ENCODE results near the gene PXYLP1.
"Not testable (repeated sequence)": the region's sequence is repeated elsewhere in the genome, so short reads cannot be mapped to it uniquely, and the experiment has no call there.

PXYLP1 gene

DNA sequence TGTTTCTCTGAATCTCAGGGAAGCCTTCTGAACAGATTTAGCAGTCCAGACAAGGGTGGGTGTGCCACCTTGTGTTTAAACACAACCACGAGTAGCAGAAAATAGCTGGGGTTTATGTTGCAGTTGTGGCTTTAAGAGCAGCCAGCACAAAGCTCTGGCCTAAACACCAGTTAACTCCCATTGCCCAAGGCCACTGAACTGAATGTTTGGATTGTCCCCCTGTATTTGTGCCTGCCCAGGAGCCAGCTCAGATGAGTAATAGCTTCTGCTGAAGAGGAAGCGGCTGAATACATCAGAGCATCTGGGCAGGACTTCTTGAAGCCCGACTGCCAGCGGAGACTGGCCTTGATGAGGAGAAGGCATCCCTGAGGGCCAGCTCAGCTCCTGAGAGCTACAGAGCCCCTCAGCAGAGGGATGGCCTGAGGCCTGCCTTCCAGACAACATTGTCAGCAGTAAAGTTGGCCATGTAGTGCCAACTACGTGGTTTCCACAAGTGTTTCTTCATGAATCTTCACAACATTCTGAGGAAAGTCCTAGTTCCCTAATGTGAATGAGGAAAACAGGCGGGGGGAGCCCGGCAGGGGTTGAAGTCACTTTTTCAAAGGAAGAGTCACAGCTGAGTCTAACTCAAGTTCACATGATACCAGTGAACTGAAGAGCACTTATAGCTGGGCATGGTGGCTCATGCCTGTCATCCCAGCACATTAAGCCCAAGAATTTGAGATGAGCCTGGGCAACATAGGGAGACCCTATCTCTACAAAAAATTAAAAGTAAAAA, 70.9 kb downstream of the PXYLP1 start:
- DNase-seq = no peak

- peak; percentile 24 to 44 for DNase-seq
These were observed 72.0 kb downstream of the PXYLP1 start for GRCh38 chr3:141303481-141304223.

- DNase-seq = no peak
These were observed 73.8 kb downstream of the PXYLP1 start for GRCh38 chr3:141305436-141305835.

- DNase-seq = no peak
These were observed 74.7 kb downstream of the PXYLP1 start for GRCh38 chr3:141306276-141306675.

DNA sequence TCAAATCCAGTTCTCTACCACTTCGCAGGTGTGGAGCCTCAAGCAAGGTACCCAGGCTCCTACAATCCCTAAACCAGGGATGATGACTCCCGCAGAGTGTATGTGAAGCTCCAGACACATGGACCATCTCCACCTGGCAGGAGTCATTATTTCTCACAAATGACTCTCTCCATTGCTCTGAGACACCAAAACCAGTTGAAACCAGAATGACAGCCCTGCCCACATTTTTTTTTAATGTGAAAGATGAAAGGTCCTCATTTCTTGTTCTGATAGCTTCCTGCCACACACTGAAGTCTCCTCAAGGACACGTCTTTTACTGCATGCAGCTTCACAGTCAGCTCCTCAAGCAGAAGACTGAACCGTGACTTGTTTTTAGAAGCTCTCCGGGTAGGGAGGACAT, 75.3 kb downstream of the PXYLP1 start:
- no peak for DNase-seq

DNA sequence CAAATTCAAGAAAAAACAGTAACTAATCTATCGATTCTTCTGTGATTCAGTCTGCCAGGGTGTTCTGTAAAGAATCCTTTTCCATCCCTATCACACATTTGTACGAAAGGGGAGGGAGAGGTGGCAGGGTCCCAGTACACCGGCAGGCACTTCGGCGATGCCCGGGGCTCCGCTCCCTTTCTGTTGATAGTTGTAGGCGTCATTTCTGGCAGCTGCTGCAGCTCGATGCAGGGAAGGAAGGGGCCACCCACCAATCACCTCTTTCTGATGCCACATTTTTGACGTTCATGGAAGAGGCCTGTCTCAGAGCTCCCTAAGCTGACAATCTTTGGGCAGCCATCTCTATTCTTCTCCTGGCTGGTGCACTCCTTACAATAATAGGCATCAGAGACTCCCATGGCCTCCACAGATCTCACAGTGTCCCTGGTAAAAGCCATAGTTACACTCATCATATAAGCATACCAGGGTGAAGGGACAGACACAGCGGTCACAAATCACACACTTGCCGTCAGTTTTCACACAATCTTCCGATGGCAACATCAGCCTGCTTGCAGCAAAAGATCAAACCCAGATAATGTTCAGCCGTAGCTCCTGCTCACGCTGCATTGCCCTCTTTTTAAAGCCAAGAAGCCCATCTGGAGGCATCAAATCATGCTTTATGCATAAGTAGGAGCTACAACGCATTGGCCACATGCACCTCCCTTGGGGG, 75.9 kb downstream of the PXYLP1 start:
- no peak for DNase-seq

- DNase-seq = peak; percentile 55
These were observed 77.1 kb downstream of the PXYLP1 start for GRCh38 chr3:141308588-141309218.

DNA sequence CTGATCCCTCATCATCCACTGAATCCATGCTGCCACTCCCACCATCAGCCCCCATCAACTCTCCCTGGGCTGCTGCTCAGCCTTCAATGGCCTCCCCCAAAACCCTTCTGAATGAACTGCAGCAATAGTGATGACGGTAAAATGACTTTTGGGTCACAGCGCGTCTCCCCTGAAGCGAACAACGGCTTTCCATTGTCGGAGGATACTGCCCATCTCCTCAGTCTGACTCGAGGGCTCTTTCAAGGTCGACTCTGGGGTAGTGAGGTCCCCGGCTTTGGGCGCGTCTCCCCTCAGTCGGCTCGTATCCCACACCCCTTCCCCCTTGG, 79.5 kb downstream of the PXYLP1 start:
- DNase-seq = no peak

DNA sequence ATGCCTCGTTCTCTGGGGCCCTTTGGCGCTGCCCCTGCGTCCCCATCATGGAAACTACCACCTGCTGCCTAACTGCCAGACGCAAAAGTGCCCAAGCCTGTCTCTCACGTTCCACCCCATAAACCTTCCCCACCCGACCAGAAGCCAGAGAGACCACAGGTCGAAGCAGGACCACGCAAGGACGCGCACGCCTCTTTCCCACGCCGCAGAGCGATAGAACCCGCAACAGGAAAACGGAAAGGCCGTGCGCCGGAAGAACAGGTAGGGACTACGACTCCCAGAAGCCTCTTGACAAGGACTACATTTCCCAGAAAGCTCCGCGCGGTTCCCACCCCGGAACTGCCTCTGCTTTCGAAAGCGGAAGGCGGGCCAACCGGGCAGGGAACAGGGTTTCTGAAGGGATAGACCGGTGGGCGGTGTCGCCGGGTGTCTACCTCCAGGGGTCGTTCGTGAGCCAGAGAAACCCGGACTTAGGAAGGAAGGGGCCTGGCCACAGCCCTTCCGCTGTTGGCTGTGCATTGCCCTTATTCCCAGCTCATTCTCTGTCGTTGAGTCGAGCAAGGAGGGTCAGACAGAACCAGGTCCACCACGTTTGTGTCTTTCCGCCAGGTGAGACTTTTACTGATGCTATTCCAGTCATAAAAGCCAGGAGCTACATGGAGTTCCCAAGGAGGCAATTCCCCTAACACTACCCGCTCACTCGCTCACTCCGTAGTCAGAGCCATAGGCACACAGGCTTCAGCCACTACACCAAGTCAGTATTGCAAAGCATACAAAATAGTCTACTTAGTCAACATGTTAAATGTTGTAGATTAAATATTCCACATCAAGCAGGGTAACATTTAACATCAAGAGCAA, 80.1 kb downstream of the PXYLP1 start:
- DNase-seq = peak; percentile 96

DNA sequence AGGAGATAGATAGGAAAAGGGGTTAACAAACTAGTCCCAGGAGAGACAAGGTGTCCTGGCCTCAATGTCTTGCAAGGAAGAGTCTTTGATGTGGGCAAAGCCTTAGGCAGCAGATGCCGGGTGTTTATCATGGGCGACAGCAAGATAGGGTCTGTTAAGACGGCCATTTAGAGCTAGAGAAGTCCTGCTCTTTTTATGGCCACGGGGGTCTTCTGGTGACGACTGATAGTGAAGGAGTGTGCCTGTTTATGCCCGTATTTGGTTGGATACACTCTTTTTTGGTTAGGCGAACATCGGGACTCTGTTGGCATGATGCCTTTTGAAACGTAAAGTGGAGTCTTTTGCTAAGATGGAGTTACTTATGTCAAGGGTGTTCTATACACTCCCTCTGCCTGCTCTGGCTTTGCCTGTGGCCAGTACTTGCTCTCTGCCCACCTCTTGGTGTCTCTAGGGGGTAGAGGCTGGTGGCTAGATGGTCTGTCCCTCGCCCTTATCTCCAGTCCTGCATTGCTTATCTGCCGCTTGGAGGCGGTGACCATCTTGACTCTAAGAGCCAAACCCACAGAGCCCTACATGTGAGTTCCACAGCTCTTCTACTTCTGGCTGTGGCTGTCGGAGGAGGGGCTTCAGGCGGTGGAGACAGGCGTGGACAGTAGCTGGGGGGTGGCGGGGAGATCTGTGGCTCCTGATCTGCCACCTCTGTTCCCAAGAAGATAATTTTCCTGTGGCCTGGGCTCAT, 80.9 kb downstream of the PXYLP1 start:
- no peak for DNase-seq

GRCh38 chr3:141313093-141313683, 81.6 kb downstream of the PXYLP1 start:
- DNase-seq = no peak

DNA sequence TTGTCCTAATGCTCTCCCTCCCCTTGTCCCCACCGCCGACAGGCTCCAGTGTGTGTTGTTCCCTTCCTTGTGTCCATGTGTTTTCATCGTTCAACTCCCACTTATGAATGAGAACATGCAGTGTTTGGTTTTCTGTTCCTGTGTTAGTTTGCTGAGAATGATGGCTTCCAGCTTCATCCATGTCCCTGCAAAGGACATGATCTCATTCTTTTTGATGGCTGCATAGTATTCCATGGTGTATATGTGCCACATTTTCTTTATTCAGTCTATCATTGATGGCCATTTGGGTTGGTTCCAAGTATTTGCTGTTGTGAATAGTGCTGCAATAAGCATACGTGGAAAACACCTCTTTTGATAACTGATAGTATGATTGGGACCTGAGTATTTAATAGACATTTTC, 82.8 kb downstream of the PXYLP1 start:
- DNase-seq = not testable (repeated sequence)

GRCh38 chr3:141316851-141317250, 85.2 kb downstream of the PXYLP1 start:
- no peak for DNase-seq

DNA sequence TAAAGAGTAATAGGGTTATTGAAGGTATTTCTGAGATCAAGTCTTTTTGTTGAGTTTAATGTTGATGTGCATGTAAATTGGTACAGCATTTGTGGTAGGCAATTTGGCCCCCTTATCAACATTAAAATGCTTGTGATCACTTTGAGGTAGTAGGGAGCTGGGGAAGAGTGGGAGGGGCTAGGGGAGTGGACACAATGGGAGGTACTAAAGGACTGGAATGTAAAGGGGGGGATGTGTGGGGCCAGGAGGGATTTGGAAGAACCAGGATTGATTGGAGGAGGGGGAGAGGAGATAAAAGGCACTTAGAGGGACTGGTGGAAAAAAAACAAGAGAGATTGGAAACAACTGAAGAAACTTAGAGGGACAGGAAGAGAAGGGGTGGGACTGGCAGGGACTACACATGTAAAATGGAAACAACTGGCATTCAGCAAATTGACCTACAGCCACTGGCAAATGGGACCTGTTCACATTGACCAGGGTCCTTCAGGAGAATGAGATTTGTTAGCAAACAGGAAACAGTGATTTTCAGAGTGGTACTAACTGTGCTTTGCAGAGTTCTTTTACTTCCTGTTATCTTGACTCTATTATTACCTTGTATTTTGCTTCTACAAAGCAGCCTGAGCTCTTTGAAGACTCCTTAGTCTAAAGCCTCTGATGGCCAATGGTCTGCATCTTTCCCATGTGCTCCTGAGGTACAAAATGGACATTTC, 88.9 kb downstream of the PXYLP1 start:
- DNase-seq = no peak

- no peak for DNase-seq
These were observed 89.5 kb downstream of the PXYLP1 start for GRCh38 chr3:141321109-141321497.

DNA sequence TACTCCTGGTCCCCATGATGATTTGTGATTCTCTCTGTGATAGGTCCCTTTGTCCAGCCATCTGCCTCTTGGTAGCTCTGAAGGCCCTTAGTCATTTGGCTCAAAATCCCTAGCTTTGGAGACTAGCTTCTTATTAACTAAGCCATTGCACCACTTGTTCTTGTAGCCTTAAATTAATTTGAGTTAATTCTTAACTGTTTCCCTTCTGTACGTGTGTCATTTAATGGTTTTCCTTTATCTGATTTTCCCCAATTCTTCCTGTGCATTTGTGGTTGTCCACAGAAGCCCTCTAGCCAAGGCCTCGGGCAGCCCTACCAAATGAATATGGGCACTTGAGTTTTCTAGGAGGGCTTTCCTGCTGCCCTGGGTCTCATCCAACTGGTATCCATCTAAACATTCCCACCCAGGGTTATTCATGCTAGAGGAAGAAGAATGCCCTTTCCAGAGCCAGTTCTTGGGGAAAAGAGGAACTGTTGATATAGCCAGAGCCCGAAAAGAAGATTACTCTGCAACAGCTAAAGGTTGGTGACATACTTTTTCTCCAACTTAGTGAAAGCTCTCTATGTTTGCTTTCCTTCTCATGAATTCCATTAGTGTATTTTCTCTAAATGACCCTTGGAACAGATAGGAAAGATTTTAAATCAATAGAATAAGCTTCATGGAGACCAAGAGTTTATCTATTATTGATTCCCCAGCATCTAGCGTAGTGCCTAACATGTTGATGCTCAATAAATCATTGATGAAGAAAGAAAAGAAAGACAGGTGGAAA, 92.5 kb downstream of the PXYLP1 start:
- no peak for DNase-seq

- no peak for DNase-seq
These were observed 94.5 kb downstream of the PXYLP1 start for GRCh38 chr3:141326123-141326522.

- DNase-seq = no peak
These were observed 95.0 kb downstream of the PXYLP1 start for GRCh38 chr3:141326626-141327025.

- DNase-seq = no peak
These were observed 96.9 kb downstream of the PXYLP1 start for GRCh38 chr3:141328286-141329166.

Measured in NCI-H1930 (cell line).